KMS-11 (cell line): ENCODE results near the gene RIMS1.

ENCODE experiments used
- H2AFZ ChIP-seq: fragments of 200-600 bp; sonication (generic); 2 replicates; pipeline ENCODE4 v1.6.1; 2016; ENCODE audit warnings: antibody characterized with exemption, mixed run types, low read depth
- H3K27ac ChIP-seq: fragments of 200-600 bp; sonication (generic); 2 replicates; pipeline ENCODE4 v1.6.1; 2016; ENCODE audit warnings: mild to moderate bottlenecking, mixed run types
- H3K27me3 ChIP-seq: fragments of 200-600 bp; sonication (generic); 2 replicates; pipeline ENCODE4 v1.6.1; 2017; ENCODE audit warnings: mild to moderate bottlenecking, low read depth, mixed run types, moderate library complexity; ENCODE audit not compliant: insufficient read depth
- H3K36me3 ChIP-seq: fragments of 200-600 bp; sonication (generic); 2 replicates; pipeline ENCODE4 v1.6.1; 2017; ENCODE audit warnings: mild to moderate bottlenecking, mixed run types; ENCODE audit not compliant: insufficient read depth
- H3K4me1 ChIP-seq: fragments of 200-600 bp; sonication (generic); 2 replicates; pipeline ENCODE4 v1.6.1; 2016; ENCODE audit warnings: mild to moderate bottlenecking, low read depth, mixed run types; ENCODE audit not compliant: poor library complexity, severe bottlenecking
- H3K4me2 ChIP-seq: fragments of 200-600 bp; sonication (generic); 2 replicates; pipeline ENCODE4 v1.7.0; 2016; ENCODE audit warnings: mild to moderate bottlenecking, mixed run types
- H3K4me3 ChIP-seq: fragments of 200-600 bp; sonication (generic); IDR thresholded peaks from 2 replicates; pipeline ENCODE4 v1.6.1; 2017; ENCODE audit warnings: low read depth, low read length, mixed read lengths; ENCODE audit not compliant: insufficient read depth
- H3K79me2 ChIP-seq: fragments of 200-600 bp; sonication (generic); 2 replicates; pipeline ENCODE4 v1.6.1; 2016; ENCODE audit warnings: low read depth, mixed run types; ENCODE audit not compliant: insufficient read depth
- H3K9ac ChIP-seq: fragments of 200-600 bp; sonication (generic); 2 replicates; pipeline ENCODE4 v1.6.1; 2016; ENCODE audit warnings: mild to moderate bottlenecking, mixed run types
- H4K20me1 ChIP-seq: fragments of 200-600 bp; sonication (generic); 2 replicates; pipeline ENCODE4 v1.6.1; 2016; ENCODE audit warnings: mild to moderate bottlenecking, mixed run types; ENCODE audit not compliant: insufficient read depth
- CTCF ChIP-seq: fragments of 200-600 bp; sonication (generic); conservative IDR thresholded peaks from 2 replicates; pipeline ENCODE4 v1.6.1; 2017; ENCODE audit warnings: low read depth, mild to moderate bottlenecking, antibody characterized with exemption, low read length, moderate library complexity, mixed read lengths

RIMS1 gene

GRCh38 chr6:72416744-72417465 is 530.6 kb downstream of the RIMS1 start:
- Histone ChIP-seq H3K4me2 (no peak overlapping the region), H3K27ac (no peak overlapping the region), H3K27me3 (no peaks in the 10 kb centered on the region), H3K79me2 (no peaks in the 10 kb centered on the region), H3K9ac (no peak overlapping the region), H3K4me1 (no peaks in the 10 kb centered on the region), H3K4me3 (no peak overlapping the region), H3K36me3 (no peaks in the 10 kb centered on the region), H4K20me1 (no peaks in the 10 kb centered on the region), H2AFZ (no peak overlapping the region)
- no peak for TF ChIP-seq CTCF

- H3K4me2 ChIP-seq = no peak overlapping the region
- H3K27ac ChIP-seq = no peak overlapping the region
- no peak for TF ChIP-seq CTCF
- no peaks in the 10 kb centered on the region for H3K79me2 ChIP-seq
- H3K4me1 ChIP-seq = no peaks in the 10 kb centered on the region
- H2AFZ ChIP-seq = no peak overlapping the region
- H4K20me1 ChIP-seq = no peaks in the 10 kb centered on the region
- no peak overlapping the region for H3K9ac ChIP-seq
- H3K27me3 ChIP-seq = no peaks in the 10 kb centered on the region
- H3K4me3 ChIP-seq = no peak overlapping the region
- H3K36me3 ChIP-seq = no peaks in the 10 kb centered on the region
Measured at GRCh38 chr6:72417759-72418158, 531.4 kb downstream of the RIMS1 start.

GRCh38 chr6:72418495-72418894 is 532.1 kb downstream of the RIMS1 start:
- H3K4me2 ChIP-seq = no peak overlapping the region
- no peaks in the 10 kb centered on the region for H3K4me1 ChIP-seq
- H4K20me1 ChIP-seq = no peaks in the 10 kb centered on the region
- H3K4me3 ChIP-seq = no peak overlapping the region
- no peak for TF ChIP-seq CTCF
- H3K9ac ChIP-seq = no peak overlapping the region
- no peaks in the 10 kb centered on the region for H3K27me3 ChIP-seq
- no peaks in the 10 kb centered on the region for H3K79me2 ChIP-seq
- H3K27ac ChIP-seq = no peak overlapping the region
- no peak overlapping the region for H2AFZ ChIP-seq
- no peaks in the 10 kb centered on the region for H3K36me3 ChIP-seq

- Histone ChIP-seq H3K9ac (no peak overlapping the region), H2AFZ (no peak overlapping the region), H3K4me1 (no peaks in the 10 kb centered on the region), H3K4me2 (no peak overlapping the region), H3K27ac (no peak overlapping the region), H4K20me1 (no peaks in the 10 kb centered on the region), H3K79me2 (no peaks in the 10 kb centered on the region), H3K4me3 (no peak overlapping the region), H3K27me3 (no peaks in the 10 kb centered on the region), H3K36me3 (no peaks in the 10 kb centered on the region)
- no peak for TF ChIP-seq CTCF
Measured at GRCh38 chr6:72419966-72420365, 533.6 kb downstream of the RIMS1 start.
